ENCODE results near the gene HAPLN2. TPM values are rescaled to one million over a fixed set of nuclear protein-coding genes. Genes with fewer than 3 reads are reported as not detected.

The HAPLN2 gene
- total and polyA plus RNA-seq, 2 of the 4 experiments (the other 2 are of a cell fraction) = not detected

DNA sequence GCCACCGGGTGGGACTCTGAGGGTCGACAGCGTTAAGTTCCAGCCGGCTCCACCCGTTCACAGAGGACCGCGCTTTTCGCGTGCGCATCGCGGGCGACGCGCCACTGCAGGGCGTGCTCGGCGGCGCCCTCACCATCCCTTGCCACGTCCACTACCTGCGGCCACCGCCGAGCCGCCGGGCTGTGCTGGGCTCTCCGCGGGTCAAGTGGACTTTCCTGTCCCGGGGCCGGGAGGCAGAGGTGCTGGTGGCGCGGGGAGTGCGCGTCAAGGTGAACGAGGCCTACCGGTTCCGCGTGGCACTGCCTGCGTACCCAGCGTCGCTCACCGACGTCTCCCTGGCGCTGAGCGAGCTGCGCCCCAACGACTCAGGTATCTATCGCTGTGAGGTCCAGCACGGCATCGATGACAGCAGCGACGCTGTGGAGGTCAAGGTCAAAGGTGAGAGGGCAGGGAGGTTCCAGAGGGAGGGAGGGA is 27.6 kb downstream of the HAPLN2 start:
- Histone ChIP-seq H3K27me3 (ENCODE audit: control insufficient read depth, insufficient read depth, low read length) (peaks cover 95% of the 10 kb centered on the region), H3K36me3 (ENCODE audit: control insufficient read depth, insufficient read depth, low read length) (no peaks in the 10 kb centered on the region), H2BK15ac (ENCODE audit: low read depth, low read length) (no peak overlapping the region), H4K20me1 (ENCODE audit: insufficient read depth, low read length) (peaks cover 7% of the 10 kb centered on the region; the same call in 1 of the 2 replicates), H4K5ac (ENCODE audit: low read depth, low read length) (no peak overlapping the region), H3K27ac (ENCODE audit: insufficient read depth, low read length) (no peak overlapping the region), H3K23ac (ENCODE audit: low read depth, low read length) (no peak overlapping the region), H3K9me1 (ENCODE audit: insufficient read depth, low read length) (no peaks in the 10 kb centered on the region), H2BK20ac (ENCODE audit: low read depth, low read length) (no peak overlapping the region), H3K56ac (ENCODE audit: extremely low read depth, insufficient read depth, low read length) (no peak overlapping the region), H3K9me3 (ENCODE audit: control insufficient read depth, insufficient read depth, low read length) (0 out of 2 replicates have a peak, but pooled peaks cover 1% of the 10 kb centered on the region), H3K9ac (ENCODE audit: low read depth, low read length) (no peak overlapping the region), H3K4me3 (ENCODE audit: insufficient read depth, low read depth, low read length) (no peak overlapping the region), H3K4ac (ENCODE audit: low read depth, low read length) (no peak overlapping the region), H2BK120ac (ENCODE audit: low read depth, low read length) (no peak overlapping the region), H3K18ac (ENCODE audit: low read depth, low read length) (no peak overlapping the region), H3K4me2 (ENCODE audit: low read depth, low read length) (no peak overlapping the region), H4K91ac (ENCODE audit: insufficient read depth, low read depth, low read length) (no peak overlapping the region), H3K4me1 (ENCODE audit: control insufficient read depth, insufficient read depth, low read length) (no peaks in the 10 kb centered on the region; the same call in 1 of the 2 replicates), H2AK5ac (ENCODE audit: low read depth, low read length) (no peak overlapping the region), H2AK9ac (replicated peaks; ENCODE audit: low read depth, low read length, poor library complexity) (no peak overlapping the region), H3K14ac (replicated peaks; ENCODE audit: low read depth, low read length) (no peak overlapping the region), H4K8ac (ENCODE audit: low read depth in 2 of 2, low read length in 2 of 2) (no peak overlapping the region), H2AFZ (replicated peaks; ENCODE audit: low read length, poor library complexity) (no peak overlapping the region), H3K79me1 (ENCODE audit: low read depth in 1 of 2, low read length in 2 of 2) (no peaks in the 10 kb centered on the region), H2BK5ac (ENCODE audit: low read depth, low read length, poor library complexity, severe bottlenecking) (no peak overlapping the region)
- ATAC-seq (ENCODE audit: low read depth) (no peak), DNase-seq (no peak)
- in situ Hi-C loops (cut with MboI; ENCODE audit: low sequenced_read_pairs) (no loop called here), dilution Hi-C loops (cut with HindIII; ENCODE audit: low sequenced_read_pairs, unreplicated experiment) (no loop called here), intact Hi-C loops (cut with micrococcal nuclease) (no loop called here)
- WGBS, 2 experiments (ENCODE audit: extremely low coverage in 2 of 2, insufficient read length in 1 of 2) = 7% methylated on average over 49 of the region's 51 CpGs; no CpG with 5 or more reads in 1 of the 2 experiments
- ChIA-PET POLR2A (ENCODE audit: unreplicated experiment) (no interaction called here), CTCF (no interaction called here)
- no TSS peak for BruUV-seq (replicated peaks)
- TF ChIP-seq CEBPB (IDR thresholded peaks at IDR 0.05; ENCODE audit: low read depth, low read length) = no peak
- no peak for TF ChIP-seq MXI1 (IDR thresholded peaks at IDR 0.05; ENCODE audit: borderline replicate concordance, low read depth, low read length)
- no peak for TF ChIP-seq RAD21 (IDR thresholded peaks at IDR 0.05; ENCODE audit: low read length)
- no peak for TF ChIP-seq MAZ (IDR thresholded peaks at IDR 0.05; ENCODE audit: borderline replicate concordance, low read depth, low read length)
- TF ChIP-seq, protein P1, sequence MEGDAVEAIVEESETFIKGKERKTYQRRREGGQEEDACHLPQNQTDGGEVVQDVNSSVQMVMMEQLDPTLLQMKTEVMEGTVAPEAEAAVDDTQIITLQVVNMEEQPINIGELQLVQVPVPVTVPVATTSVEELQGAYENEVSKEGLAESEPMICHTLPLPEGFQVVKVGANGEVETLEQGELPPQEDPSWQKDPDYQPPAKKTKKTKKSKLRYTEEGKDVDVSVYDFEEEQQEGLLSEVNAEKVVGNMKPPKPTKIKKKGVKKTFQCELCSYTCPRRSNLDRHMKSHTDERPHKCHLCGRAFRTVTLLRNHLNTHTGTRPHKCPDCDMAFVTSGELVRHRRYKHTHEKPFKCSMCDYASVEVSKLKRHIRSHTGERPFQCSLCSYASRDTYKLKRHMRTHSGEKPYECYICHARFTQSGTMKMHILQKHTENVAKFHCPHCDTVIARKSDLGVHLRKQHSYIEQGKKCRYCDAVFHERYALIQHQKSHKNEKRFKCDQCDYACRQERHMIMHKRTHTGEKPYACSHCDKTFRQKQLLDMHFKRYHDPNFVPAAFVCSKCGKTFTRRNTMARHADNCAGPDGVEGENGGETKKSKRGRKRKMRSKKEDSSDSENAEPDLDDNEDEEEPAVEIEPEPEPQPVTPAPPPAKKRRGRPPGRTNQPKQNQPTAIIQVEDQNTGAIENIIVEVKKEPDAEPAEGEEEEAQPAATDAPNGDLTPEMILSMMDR (conservative IDR thresholded peaks at IDR 0.05; ENCODE audit: low read depth, low read length) = no peak
- TF ChIP-seq NFE2L2 (IDR thresholded peaks at IDR 0.05; ENCODE audit: low read depth, low read length) = no peak
- no peak for TF ChIP-seq SMC3 (IDR thresholded peaks at IDR 0.05; ENCODE audit: low read depth, low read length)

Data from IMR-90 (cell line).